ENCODE measurements around the gene SLC6A5. TPM values are rescaled to one million over a fixed set of nuclear protein-coding genes. Genes with fewer than 3 reads are reported as not detected.

The SLC6A5 gene
- total RNA-seq, 1 donor from 2014 or later: not detected

DNA sequence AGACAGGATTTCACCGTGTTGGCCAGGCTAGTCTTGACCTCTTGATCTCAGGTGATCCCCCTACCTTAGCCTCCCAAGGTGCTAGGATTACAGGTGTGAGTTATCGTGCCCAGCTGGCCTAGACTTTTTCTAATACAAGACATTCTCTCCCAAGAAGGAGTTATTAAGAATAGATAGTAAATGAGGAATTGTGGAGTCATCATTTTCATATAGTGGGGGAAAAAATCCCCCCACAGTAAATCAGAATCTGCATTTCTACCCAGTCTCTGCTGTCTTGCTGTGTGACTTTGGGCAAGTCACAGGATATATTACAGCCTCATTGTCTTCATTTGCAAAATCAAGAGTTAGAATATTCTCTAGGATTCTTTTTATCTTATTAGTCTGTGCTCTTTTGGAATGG is 21.6 kb downstream of the SLC6A5 start:
- DNase-seq (ENCODE audit: low read depth): no peak

GRCh38 chr11:20621679-20622078 is 22.3 kb downstream of the SLC6A5 start:
- DNase-seq (ENCODE audit: low read depth): no peak

- no peak for DNase-seq (ENCODE audit: low read depth)
These were observed 23.8 kb downstream of the SLC6A5 start for GRCh38 chr11:20623252-20623651.

DNA sequence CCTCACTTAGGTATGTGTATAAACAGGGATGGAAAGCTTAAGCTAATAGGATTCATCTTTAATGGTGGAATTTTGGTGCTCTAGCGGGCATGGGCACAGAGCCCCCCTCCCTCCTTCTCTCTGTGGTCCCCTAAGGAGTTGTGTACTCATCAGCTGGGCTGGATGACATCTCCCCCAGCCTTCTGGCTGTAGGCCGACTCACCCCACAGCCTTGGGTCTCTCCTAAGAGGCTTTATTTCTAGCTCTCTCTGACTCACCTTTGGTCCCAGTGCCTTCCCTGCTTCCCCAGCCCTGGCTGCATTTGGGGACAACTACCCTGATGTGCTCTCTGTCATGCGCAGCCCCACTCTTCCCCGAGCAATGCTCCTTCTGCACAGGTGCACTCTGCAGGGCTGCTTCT is 26.9 kb downstream of the SLC6A5 start:
- no peak for DNase-seq (ENCODE audit: low read depth)

GRCh38 chr11:20627026-20627425 is 27.6 kb downstream of the SLC6A5 start:
- no peak for DNase-seq (ENCODE audit: low read depth)

GRCh38 chr11:20627701-20628100 is 28.3 kb downstream of the SLC6A5 start:
- DNase-seq (ENCODE audit: low read depth): no peak

GRCh38 chr11:20631519-20632168 is 32.2 kb downstream of the SLC6A5 start:
- DNase-seq (ENCODE audit: low read depth): no peak

DNA sequence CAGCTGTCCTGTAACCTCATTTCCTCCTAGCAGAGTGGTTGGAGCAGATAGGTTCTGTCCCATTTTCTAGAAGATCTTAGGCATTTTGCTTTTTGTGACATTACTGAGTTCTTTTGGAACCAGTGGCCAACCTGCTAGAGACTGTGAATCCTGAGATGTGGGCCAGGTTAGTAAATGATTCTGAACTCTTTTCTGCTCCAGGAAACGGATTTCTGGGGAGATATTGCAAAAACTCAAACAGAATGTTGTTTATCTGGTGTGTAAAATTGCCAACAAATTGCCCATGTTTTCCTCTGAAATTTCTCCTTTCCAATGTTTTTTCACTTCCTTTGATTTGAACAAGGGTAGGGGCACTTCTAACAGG is 32.7 kb downstream of the SLC6A5 start:
- no peak for DNase-seq (ENCODE audit: low read depth)

GRCh38 chr11:20634044-20634443 is 34.6 kb downstream of the SLC6A5 start:
- no peak for DNase-seq (ENCODE audit: low read depth)

DNA sequence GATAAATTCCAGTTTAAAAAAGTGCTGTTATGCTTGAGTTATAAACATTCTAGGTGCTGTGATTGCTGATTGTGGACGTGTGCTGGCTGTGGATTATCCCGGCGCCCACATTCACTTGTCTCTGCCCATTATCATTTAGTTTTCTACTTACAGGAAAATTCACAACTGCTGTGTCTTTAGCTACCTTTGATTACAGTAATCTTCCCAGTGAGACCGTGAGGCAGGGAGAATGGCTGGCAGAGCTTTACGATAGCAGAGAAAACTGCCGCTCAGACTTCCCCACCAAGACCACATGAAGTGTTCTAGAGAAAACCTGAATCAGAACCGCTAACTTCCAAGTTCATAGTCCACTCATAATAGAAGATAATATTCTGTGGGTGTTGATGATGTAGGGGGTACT is 35.4 kb downstream of the SLC6A5 start:
- no peak for DNase-seq (ENCODE audit: low read depth)

GRCh38 chr11:20638074-20638473 is 38.7 kb downstream of the SLC6A5 start:
- DNase-seq (ENCODE audit: low read depth): no peak

- no peak for DNase-seq (ENCODE audit: low read depth)
These were observed 40.3 kb downstream of the SLC6A5 start for GRCh38 chr11:20639688-20640087.

DNA sequence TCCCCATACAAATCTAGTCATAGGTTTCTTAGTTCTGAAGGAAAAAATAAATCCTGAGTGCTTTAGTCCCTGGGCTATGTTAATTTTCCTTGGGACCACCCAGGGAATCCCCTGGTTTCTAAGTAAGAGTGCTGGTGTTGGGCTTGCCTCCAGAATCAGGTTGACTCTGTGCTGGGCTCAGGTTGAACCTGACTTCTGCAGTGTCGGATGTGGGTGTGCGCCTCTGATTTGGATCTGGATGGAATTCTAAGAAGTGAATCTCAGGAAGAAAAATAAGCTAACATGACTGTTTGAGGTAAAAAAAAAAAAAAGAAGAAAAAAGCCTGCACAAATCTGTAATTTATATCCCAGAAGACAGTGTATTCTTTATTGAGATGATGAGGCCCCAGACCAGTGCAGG is 41.0 kb downstream of the SLC6A5 start:
- DNase-seq (ENCODE audit: low read depth): no peak

- DNase-seq (ENCODE audit: low read depth): no peak
These were observed 45.0 kb downstream of the SLC6A5 start for GRCh38 chr11:20644360-20644759.

DNA sequence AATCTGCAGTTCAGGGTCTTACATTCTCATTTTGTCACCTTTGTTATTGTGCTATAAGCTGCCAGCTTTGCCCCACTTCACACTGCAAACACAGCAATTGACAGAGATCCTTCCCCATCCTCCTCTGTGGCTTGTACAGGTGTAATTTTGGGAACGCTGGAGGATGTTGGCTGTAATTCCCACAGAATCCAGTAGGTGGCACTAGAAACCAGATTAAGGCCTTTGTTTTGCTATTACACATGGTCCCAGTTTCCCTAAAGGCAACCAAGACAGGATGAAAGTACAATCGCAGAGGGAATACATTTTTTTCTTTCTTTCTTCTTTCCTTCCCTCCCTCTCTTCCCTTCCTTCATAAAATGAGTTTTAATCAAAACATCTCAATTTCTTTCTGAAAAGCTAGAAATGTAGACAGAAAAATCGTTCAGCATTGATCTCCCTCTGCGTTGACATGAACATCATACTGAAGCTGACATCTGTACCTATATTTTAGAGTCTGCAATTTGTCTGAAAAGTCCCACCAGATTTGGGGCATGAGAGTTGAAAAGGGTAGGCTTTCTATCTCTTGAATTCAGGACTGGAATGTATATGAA is 48.7 kb downstream of the SLC6A5 start:
- DNase-seq (ENCODE audit: low read depth): peak; percentile 38

DNA sequence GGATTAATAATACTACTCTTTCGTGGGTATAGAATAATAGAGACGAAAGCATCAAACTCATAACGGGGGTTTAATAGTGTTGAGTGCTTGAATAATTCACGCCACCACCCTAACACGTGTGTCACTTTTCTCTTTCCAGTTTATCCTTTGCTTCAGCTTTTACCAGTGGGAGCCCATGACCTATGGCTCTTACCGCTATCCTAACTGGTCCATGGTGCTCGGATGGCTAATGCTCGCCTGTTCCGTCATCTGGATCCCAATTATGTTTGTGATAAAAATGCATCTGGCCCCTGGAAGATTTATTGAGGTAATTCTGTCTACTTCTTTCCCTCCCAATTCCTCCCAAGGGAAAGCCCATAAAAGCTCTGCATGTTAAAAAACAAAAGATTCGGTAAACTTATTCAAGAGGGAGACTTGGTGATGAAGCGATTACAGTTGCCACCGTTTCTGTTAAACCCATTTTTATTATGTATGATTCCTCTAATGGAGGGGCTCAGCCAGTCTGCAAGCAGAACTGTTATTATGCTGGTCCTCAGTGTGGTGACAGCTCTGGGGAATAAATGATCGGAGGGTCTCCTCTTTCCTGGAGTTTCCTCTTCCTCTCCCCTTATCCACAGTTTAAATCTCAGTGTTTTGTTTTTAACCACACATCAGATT is 52.9 kb downstream of the SLC6A5 start:
- no peak for DNase-seq (ENCODE audit: low read depth)

DNA sequence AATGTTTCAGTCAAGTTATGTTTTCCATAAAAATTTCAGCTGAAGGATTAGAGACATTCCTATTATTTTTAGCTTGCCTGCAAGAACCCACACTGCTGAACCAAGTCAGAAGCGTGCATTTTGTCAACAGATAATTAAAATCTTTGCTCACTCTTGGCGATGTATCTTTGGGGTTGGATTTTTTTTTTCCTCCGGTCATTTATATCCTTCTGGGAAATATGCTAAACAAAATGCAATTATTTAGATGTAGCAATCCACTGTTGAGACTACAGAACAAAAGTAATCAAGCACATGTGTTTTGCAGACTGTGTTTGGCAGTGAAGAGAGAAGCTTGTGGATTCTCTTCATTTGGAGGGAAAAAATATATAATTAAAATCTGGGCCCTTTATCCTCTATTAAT is 54.6 kb downstream of the SLC6A5 start:
- no peak for DNase-seq (ENCODE audit: low read depth)

- no peak for DNase-seq (ENCODE audit: low read depth)
These were observed 57.5 kb downstream of the SLC6A5 start for GRCh38 chr11:20656901-20657300.

- no peak for DNase-seq (ENCODE audit: low read depth)
These were observed 58.7 kb downstream of the SLC6A5 start for GRCh38 chr11:20658135-20658534.

GRCh38 chr11:20661445-20661844 is 62.0 kb downstream of the SLC6A5 start:
- DNase-seq (ENCODE audit: low read depth): no peak

- DNase-seq (ENCODE audit: low read depth): no peak
These were observed 62.4 kb downstream of the SLC6A5 start for GRCh38 chr11:20661850-20662249.

DNA sequence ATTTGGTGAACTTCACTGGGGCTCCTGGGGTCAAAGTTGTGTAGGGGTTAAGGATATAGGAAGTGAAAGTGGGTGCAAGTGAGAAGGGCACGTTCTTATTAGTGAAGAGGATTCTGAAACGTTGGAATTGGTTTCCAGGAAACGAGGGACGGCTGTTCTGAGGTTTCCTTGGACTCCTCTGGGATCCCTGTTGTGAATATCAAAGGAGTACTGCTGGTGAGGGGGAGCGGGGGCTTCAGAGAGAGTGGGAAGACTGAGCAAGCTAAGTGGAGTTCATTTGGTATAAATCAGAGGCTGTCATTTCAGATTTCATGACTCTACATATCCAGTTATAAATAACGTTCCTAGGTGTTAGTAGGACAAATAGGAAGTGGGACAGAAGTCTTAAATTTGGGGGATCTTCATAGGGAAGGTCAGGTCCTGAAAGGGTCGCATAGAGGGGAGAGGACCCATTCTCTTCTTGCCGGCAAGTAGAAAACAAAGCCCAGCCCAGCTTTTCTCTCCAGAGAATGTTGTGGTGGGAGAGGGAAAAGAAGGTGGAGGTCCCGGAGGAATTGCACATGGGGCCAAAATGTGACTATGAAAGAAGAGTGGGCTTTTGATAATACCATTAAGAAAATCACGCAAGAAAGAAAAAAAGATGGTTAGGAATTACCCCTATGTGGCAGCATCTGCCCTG is 68.9 kb downstream of the SLC6A5 start:
- DNase-seq (ENCODE audit: low read depth): no peak

Measured in renal cortical epithelial cell (primary cell).